ENCODE data around the gene NDC80.

- TF ChIP-seq CTCF (IDR thresholded peaks at IDR 0.05) (no peak), POLR2A (IDR thresholded peaks at IDR 0.05) (no peak)
Measured at GRCh38 chr18:2625217-2625616, 53.9 kb downstream of the NDC80 start.

All from testis (tissue), 2 donors.